HG03025 (cell line): ENCODE data around the gene ATP13A2.

Source experiments
- ATAC-seq: cut with Tn5 transposase; IDR thresholded peaks from one replicate; pipeline ENCODE4 v1.9.1; 2021; ENCODE audit warnings: mild to moderate bottlenecking, moderate library complexity; ENCODE audit not compliant: unreplicated experiment, low FRiP score

ATP13A2 gene

GRCh38 chr1:17007121-17007520 lies 4.6 kb downstream of the ATP13A2 start:
- ATAC-seq = no peak

GRCh38 chr1:17005365-17005740 lies 6.4 kb downstream of the ATP13A2 start:
- no peak for ATAC-seq

GRCh38 chr1:17004466-17005364 lies 7.0 kb downstream of the ATP13A2 start:
- ATAC-seq = no peak

- no peak for ATAC-seq
These were observed 9.2 kb downstream of the ATP13A2 start for GRCh38 chr1:17002524-17002902.

GRCh38 chr1:17001760-17002523 lies 9.8 kb downstream of the ATP13A2 start:
- no peak for ATAC-seq

GRCh38 chr1:16999863-17000262 lies 11.9 kb downstream of the ATP13A2 start:
- ATAC-seq = no peak

GRCh38 chr1:16998589-16998988 lies 13.1 kb downstream of the ATP13A2 start:
- no peak for ATAC-seq

- no peak for ATAC-seq
These were observed 14.9 kb downstream of the ATP13A2 start for GRCh38 chr1:16996845-16997244.

GRCh38 chr1:16993521-16994038 lies 18.1 kb downstream of the ATP13A2 start:
- ATAC-seq = no peak

GRCh38 chr1:16992675-16993074 lies 19.1 kb downstream of the ATP13A2 start:
- no peak for ATAC-seq

GRCh38 chr1:16992102-16992501 lies 19.6 kb downstream of the ATP13A2 start:
- ATAC-seq = no peak

- ATAC-seq = no peak
These were observed 20.2 kb downstream of the ATP13A2 start for GRCh38 chr1:16991571-16991970.

GRCh38 chr1:16989676-16990391 lies 21.9 kb downstream of the ATP13A2 start:
- no peak for ATAC-seq

GRCh38 chr1:16988210-16988609 lies 23.5 kb downstream of the ATP13A2 start:
- ATAC-seq = no peak

- ATAC-seq = no peak
These were observed 24.8 kb downstream of the ATP13A2 start for GRCh38 chr1:16986962-16987361.

- ATAC-seq = no peak
These were observed 25.2 kb downstream of the ATP13A2 start for GRCh38 chr1:16986560-16986959.

GRCh38 chr1:16986113-16986512 lies 25.6 kb downstream of the ATP13A2 start:
- ATAC-seq = no peak

GRCh38 chr1:16984717-16985116 lies 27.0 kb downstream of the ATP13A2 start:
- no peak for ATAC-seq

- ATAC-seq = no peak
These were observed 28.1 kb downstream of the ATP13A2 start for GRCh38 chr1:16983649-16984048.

GRCh38 chr1:16982902-16983301 lies 28.8 kb downstream of the ATP13A2 start:
- no peak for ATAC-seq
